Right lung (tissue), 5 donors: Measurements from ENCODE around the gene UBE2J2. TPM values are rescaled to one million over a fixed set of nuclear protein-coding genes. Genes with fewer than 3 reads are reported as not detected.
A peak's percentile ranks its signal among the peaks of the same experiment; 100 is the strongest.

ENCODE experiments used
- DNase-seq, 2 donors: peaks; one replicate each; pipeline ENCODE4 v3.0.0-alpha.2; 2013
- polyA plus RNA-seq, 5 donors: library from polyadenylated mRNA; unstranded; fragments of 120-200 nt; gene quantifications; one replicate each; pipeline versions ENCODE4 v1.2.1 to v1.2.3, GENCODE V29; 2013; ENCODE audit warnings: inconsistent platforms in 1 of 5, low replicate concordance in 1 of 5; ENCODE audit not compliant: insufficient read length in 5 of 5, insufficient read depth in 1 of 5

Gene UBE2J2
- polyA plus RNA-seq, 5 donors, result 40.4 to 69.2 (median 49.8) TPM

- DNase-seq, result no peak
These were observed 31.9 kb downstream of the UBE2J2 start for GRCh38 chr1:1241588-1242219.

DNA sequence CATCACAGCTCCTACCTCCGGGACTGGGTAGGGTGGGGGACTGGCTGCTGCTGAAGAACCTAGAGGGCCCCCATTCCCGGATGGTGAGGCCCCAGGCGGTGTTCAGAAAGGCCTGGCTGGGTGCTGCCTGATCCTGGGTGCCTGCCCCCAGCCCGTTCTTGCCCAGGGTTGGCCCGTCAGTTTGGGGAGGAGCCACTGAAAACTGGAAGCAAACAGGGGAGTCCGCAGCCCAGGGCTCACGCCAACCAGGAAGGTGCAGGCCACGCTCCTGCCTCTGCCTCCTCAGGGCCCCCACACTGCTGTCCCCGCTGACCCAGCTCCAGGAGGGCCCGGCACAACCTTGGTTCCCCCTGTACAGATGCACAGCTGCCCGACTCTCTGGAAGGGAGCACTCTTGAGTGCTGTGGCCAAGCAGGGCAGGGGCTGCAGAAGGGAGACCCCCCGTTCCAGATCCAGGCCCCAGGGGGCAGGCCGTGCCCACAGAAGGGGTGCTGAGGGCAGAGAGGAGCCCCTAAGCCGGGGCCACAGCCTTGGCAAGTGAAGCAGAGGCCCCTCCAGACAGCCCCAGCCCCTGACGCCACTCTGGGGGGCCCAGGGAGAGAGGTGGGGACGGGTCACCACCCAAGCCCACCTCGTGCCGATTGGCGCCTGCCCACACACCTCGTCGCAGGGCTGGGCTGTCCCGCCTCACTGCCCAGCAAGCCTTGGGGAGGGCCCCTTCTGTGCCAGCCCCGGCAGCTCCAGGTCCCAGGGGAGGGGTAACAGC, 32.6 kb downstream of the UBE2J2 start:
- DNase-seq, result no peak

DNA sequence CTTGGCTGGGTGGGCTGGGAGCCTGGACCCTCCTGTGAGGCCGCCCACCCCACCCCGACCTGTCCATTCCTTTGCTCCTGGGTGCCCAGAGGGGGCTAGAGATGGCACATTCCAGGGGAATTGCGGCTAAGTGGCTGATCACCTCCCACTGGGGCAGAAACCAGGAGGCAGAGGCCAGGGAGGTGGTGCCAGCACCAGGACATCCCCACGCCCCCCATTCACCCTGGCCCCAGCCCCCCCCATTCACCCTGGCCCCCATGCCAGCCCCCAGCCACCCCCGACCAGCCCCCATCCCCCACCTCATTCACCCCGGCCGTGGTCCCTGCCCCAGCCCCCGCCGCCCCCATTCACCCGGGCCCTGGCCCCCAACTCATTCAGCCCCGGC, 33.3 kb downstream of the UBE2J2 start:
- no peak for DNase-seq

DNA sequence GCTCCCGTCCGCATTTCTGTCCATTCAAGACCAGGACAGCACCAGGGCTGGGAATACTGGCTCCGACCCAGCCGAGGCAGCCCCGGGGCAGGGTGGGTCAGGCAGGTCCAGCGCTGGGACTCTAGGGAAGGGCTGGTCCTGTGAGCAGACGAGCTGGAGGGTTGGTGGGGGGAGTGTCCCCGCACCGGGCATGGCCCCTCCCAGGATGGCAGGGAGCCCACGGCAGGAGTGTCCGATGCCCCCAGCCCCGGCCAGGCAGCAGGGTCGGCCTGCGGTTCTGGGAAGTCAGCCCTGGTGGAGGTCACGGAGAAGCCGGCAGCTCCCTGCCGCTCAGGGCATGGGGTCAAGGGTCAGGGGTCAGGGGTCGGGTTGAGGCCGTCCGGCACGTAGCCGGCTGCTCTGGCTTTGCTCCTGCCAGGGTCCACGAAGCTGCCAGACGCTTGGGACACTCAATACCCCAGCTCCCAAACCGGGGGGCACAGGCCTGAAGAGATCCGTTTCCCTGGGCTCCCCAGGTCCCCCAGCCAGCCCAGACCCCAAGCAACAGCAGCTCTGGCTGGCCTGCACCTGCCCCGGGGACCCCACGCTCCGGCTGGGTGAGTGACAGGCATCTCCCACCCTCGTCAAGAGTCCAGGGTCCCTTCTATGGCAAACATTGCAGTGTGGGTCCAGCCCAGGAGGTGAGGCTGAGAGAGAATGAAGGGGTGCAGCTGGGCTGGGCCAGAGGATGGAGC, 33.9 kb downstream of the UBE2J2 start:
- no peak for DNase-seq

- DNase-seq, result no peak
These were observed 34.4 kb downstream of the UBE2J2 start for GRCh38 chr1:1239227-1239613.

DNA sequence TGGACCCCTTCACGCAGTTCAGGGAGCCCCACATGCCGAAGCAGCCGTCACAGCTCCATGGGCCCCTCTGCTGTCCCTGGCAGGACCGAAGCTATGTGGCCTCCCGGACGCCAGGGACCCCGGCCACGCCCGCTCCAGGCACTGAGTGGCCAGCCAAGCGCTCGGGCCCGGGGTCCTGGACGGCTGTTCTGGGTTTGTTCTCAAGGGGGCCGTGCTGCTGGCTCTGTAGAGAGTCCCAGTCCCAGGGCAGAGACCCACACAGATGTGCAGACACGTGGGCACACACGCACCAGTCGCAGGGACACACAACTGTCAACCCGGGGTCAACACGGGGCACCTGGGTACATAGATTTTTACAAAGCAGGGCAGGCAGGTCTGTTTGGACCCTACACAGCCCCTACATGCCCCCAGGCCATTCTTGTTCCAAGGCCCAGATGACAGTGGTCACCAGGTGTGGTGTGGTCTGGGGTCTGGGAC, 34.9 kb downstream of the UBE2J2 start:
- DNase-seq, result no peak

DNA sequence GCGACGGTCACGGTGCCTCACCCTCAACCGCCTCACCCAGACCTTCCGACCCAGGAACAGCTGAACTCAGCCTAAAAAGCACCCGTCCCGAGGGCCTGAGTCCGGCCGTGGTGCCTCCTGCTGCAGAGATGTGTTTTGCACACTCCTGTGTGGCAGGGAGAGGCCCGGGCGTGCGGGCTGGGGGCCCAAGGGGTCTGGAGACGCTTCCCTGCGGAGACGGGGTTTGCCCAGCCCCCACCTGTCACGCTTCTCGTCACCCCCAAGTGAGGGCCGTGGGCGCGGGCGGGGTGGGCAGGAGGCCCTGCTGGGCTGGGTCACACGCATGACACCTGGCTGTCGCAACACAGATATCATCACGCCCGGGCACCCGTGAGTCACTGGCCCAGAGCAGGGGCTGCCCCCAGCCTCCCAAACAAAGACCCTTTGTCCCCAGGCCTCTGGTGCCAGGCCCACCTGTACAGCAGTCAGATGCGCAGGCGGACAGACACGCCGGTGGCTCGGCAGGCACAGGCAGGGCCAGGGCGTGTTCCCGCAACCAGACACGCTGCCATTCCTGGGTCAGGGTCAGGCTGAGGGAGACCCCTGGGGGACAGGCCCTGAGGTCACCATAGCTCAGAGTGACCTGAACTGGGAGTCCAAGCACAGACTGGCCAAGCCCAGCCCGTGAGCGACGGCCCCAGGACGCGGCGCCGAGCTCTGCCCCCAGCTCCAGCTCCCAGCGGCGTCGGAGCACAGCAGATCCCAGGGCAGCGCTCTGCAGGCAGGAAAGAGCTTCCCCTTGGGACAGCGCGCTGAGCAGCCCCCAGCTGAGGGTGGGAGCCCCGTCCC, 35.6 kb downstream of the UBE2J2 start:
- no peak for DNase-seq

DNA sequence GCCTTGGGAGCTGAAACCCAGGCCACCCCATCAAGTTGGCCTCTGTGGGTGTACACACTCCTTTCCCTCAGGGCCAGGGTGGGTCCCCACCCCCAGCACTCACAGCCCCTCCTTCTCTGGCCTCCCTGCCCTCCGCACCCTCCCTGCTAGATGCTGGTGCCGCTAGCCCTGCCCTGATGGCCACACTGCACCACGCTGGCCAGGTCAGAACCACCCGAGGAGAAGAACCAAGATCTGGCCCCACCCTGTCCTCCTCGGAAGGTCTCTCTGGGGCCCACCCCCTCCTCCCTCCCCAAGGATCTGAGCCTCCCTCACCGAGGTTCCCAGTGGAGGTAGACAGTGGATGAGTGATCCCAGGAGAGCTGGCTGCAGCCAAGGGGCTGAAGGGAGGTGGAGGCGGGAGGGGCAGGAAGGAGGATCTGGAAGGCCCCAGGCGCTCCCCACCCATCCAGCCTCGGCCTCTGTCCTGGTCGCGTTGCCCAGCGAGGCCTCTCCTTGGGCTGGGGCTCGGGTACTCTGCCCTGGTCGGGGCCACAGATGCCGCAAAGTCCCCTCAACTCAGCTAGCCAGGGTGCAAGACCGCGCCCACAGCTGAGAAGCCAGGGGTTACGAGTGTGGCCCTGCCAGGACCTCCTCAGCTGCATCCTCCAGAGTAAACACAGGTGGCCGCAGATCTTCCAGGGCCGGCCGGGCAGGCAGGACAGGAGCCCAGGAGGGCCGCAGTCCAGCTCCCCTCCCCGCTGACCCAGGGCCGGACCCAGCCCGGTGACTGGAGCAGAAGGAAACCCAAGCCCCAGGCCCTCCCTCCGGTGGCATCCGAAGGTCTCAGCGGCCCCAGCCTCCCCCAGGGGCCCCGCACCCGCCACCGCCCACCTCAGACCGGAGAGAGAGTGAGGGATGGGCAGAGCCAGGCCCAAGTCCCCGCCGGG, 36.4 kb downstream of the UBE2J2 start:
- DNase-seq, result no peak

DNA sequence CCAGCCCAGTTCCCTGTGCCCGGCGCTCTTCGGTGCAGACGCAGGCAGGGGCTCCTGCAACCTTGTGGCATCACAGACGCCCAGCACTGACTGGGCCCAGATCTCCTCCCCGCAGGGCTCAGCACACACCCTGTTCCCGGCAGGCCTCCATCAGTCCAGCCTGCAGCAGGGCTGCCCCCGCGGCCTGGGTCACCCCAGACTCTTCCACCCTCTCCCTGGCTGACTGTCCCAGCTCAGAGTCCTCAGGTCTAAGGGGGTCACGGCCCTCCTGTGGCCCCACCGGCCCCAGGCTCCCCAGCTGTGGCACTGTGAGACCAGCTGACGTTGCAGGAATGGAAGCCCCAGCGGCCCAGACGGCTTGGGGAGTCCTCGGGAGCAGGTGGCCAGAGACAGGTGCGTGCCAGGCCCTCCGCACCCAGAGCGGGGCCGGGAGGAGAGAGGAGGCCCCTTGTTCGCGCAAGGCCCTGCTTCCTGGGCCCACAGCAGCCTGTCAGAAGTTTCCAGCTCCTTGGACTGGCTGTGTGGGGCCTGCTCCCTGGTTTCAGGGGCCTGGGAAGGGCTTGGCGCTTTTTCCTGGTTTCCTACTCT, 37.4 kb downstream of the UBE2J2 start:
- DNase-seq, result no peak

- DNase-seq, result no peak
These were observed 38.5 kb downstream of the UBE2J2 start for GRCh38 chr1:1235016-1235744.

- no peak for DNase-seq
These were observed 39.4 kb downstream of the UBE2J2 start for GRCh38 chr1:1234180-1234808.

GRCh38 chr1:1233567-1233892, 40.1 kb downstream of the UBE2J2 start:
- DNase-seq, result no peak

- DNase-seq, result no peak
These were observed 40.7 kb downstream of the UBE2J2 start for GRCh38 chr1:1232796-1233566.

DNA sequence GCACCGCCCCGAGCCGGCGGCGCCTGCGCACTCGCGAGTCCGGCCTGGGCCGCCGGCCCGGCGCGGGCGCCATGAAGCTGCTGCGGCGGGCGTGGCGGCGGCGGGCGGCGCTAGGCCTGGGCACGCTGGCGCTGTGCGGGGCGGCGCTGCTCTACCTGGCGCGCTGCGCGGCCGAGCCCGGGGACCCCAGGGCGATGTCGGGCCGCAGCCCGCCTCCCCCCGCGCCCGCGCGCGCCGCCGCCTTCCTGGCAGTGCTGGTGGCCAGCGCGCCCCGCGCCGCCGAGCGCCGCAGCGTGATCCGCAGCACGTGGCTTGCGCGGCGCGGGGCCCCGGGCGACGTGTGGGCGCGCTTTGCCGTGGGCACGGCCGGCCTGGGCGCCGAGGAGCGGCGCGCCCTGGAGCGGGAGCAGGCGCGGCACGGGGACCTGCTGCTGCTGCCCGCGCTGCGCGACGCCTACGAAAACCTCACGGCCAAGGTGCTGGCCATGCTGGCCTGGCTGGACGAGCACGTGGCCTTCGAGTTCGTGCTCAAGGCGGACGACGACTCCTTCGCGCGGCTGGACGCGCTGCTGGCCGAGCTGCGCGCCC, 41.4 kb downstream of the UBE2J2 start, which contains the start of gene B3GALT6:
TSS of gene B3GALT6 (plus strand) at position 30 of the 588 bp plus-strand sequence. CDS start at position 72, 42 bp downstream.
- DNase-seq, result peak in 1 of 2 donors; percentile 13

DNA sequence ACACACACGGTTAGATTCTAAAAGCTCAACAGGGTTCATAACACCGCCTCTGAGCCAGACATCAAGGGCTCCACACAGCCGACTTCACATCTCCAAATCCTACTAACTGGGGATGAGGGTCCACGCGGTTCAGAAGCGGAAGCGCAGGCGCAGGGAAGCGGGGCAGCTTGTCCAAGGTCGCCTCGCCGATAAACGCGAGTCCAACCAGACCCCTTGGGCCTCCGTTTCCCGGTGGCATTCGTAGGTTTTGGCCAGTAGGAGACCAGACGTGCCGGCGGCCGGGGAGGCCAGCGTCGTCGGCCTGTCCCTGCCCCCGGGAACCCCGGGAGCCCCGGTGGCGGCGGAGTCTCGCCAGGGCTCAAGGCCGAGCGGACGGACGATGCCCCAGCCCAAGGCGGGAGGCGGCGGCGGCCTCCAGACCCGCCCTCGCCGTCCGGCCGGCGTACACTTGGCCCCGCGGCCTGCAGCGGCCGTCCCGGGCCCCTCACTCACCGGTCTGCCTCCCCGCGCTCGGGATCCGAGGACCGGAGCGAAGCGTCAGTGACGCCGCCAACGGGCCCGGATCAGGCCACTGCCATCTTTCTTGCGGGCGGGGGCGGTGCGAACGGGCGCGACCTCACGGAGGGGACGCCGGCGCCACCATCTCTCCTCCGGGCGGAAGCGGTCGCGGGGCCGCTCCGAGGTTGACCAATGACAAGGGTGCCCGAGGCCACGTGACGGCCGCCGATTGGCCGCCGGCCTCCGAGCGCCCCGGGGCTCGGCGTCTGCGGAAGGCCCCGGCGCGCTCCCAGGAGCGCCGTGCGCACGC, 42.0 kb downstream of the UBE2J2 start, which contains the start of gene SDF4:
TSS of gene SDF4 (minus strand) at position 602 of the 808 bp plus-strand sequence. CDS start 3,229 bp downstream, outside the sequence.
- peak; percentile 96 to 97 for DNase-seq

- DNase-seq, result no peak
These were observed 42.8 kb downstream of the UBE2J2 start for GRCh38 chr1:1230656-1231399.
